Embryonic facial prominence (tissue), 1 donor: ENCODE measurements around the gene SLC31A1.
"Not testable (repeated sequence)": the region's sequence is repeated elsewhere in the genome, so short reads cannot be mapped to it uniquely, and the experiment has no call there.

Experiments used
- DNase-seq: peaks from one replicate; pipeline ENCODE4 v3.0.0-alpha.2; 2016; ENCODE audit errors: extremely low spot score

Gene SLC31A1

DNA sequence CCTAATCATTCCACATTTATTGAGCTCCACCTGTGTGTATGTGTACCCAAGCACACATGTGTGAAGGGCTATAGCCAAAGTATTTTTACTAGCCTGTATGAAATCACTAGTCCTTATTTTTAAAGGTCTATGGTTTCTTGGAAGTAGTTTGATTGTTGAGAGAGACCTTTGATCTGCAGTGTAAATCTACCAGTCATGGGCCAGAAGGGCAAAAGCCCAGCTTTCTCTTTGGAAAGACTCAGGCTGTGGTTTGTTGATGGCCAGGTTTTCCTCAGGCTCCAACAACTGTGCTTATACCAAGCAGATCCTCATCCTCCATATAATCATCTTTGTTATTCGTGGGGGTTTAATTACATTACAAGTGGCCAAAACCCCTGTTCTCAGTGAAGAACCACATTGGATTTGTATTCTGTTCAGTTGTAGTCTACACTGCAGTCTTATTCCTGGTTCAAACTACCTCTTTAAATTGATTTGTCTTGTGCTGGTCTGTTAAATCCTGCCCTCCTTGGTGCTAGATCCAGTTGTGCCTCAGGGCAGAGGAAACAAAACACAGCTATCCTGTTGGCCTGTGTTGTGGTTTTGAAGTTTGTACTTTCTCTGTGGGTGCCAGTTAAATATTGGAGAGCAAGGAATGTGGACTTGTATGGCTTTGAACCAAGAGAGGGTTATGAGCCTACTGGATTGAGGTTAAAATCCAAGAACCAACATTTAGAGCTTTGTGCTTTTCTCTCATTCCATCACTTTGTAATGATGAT lies 40.8 kb downstream of the SLC31A1 start:
- no peak for DNase-seq

DNA sequence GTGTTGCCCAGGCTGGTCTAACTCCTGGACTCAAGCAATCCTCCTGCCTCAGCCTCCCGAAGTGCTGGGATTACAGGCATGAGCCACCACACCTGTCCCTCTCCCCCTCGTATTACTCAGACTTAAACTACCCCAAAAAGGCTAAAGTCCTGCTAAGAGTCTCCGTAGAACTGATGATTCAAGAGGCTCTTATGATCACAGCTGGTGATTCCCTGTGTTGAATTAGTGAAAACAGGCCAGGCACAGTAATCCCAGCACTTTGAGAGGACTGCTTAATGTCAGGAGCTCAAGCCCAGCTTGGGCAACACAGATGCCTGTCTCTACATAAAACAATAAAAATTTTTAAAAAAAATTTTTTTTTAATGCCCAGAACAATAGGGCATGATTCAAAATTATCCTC lies 44.8 kb downstream of the SLC31A1 start:
- DNase-seq, result no peak

DNA sequence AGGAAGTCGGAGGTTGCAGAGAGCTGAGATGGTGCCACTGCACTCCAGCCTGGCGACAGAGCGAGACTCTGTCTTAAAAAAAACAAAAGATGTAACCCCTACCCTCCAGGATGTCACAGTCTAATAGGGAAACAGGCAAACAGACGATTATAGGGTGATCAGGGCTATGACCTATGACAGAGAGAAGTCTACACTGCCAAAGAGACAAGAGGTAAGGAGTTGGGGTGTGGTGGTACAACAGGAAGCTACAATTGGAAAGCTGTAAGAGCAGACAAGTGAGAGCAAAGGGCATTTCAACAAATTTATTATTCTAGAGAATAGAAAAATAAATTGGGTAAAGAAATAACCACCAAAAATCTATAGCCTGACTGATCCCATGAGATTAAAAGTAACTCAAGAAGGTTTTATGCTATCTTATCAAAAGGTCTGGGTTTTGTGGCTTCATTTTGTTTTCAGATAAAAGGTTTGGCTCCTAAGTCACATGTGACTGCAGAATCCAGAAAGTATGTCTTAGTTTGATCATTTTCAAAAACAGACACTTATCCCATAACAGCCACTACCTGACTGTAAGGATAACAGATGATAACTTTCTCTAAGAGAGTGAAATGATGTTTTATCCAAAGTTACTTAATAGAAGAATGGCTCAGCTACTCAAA lies 46.7 kb downstream of the SLC31A1 start:
- no peak for DNase-seq

DNA sequence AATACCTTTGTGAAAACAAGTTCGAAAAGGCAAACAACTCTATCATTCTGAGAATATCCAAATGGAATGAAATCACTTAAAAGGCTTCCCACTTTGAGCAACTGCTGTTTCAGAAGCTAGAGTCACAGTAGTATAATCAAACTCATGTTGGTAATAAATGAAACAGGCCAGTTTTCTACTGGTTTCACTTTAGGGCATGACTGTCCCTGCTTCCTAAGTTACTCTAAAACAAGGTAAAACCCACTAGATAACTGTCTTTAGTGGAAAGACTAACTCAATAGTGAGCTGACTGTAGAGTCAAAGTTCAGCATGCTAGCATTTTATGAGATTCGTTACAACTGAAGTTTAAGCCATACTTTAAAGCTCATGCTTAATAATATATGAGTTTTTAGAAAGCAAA lies 48.0 kb downstream of the SLC31A1 start:
- DNase-seq, result no peak

DNA sequence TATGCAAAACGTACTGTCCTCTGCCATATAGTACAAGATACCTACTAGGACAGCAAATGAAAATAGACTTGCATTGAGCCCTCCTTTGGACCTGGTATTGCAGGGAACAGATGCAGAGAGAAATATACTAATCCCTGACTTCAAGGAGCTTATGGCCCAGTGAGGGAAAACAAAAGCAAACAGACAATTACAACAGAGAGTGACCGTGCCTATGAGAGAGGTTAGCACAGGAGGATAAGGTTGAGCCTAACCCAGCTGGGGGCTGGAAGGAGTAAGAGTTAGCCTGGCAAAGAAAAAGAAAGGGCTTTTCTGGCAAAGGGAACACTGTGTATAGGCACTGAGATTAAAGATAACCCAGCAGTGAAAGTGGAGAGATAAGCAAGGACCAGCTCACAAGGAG lies 48.5 kb downstream of the SLC31A1 start:
- DNase-seq, result no peak

DNA sequence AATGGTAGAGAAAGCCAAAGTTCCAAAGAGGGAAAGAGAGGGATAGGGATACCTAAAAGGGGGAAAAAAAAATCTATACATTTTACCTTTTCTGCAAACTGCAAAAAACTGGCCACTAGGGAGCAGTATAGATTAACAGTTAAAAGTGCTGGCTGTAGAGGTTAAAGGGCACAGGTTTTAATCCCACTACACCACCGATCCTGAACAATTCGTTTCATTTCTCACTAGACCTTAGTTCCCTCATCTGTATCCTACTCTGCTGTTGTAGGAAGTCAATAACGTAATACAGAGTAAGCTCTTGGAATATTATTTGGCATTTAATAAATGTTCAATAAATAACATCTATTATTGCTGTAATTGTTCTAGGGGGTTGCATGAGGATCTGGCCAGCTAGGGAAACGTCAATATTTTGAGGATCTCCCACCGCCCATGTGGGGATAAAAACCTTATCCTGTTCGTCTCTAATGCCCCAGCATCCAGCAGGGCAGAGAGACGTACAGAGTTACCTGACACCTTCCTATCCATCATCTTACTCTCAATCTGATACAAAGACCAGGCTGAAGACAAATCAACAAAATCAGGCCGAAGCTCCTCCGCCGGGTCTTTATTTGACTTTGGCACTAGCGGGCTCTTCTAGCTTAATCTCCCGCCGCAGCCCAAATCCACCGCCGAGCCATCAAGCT lies 53.3 kb downstream of the SLC31A1 start:
- peak; percentile 66 for DNase-seq

DNA sequence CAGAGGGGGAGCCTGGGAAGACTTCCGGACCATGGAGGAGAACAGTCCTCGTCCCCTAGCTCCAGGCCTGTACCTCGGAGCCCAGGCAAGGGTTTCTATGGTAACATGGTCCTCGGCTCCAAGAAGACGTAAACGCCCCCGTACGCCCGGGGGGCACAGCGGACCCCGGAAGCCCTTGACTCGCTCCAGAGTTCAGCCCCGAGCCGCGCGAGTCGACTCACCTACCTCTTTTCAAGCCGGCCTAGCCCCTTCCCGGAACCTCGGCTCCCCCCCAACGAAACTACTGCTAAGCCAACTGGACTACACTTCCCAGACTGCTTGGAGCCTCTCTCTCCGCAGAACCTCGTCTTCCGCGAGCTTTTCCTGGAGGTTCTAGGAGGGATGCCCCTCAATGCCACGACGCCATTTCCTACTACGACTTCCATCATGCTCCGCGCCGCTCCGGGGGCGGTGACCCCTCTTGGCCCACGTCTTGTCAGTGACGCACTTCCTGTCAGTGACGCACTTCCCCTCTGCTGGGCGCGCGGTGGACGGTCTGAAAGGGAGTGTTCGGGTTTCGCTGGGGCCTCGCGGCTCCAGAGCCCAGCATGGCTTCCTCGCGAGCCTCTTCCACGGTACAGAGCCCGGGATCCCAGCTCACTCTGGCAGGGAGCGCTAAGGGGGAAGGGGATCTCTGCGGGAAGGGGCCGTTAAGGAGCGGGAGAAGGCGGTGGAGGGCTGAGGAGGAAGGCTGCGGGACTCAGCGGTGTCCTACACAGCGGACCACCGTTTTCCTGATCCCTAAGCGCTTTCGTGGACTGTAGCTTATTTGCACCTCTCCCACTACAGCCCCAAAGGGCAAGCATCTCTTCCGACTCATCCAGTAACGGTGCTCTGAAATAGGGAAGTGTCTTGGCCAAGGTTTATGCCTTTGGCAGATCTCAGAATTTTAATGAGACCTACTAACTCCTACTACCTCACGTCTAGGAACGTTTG lies 54.1 kb downstream of the SLC31A1 start, which contains the start of the genes CDC26 and PRPF4:
Gene CDC26, minus strand, starts transcription at position 416 of the 975 bp plus-strand sequence. CDS start 3,065 bp downstream, outside the sequence.
Gene PRPF4, plus strand, starts transcription at position 502 of the 975 bp plus-strand sequence. Its CDS starts 86 bp downstream, at position 588.
- peak; percentile 99 for DNase-seq

DNA sequence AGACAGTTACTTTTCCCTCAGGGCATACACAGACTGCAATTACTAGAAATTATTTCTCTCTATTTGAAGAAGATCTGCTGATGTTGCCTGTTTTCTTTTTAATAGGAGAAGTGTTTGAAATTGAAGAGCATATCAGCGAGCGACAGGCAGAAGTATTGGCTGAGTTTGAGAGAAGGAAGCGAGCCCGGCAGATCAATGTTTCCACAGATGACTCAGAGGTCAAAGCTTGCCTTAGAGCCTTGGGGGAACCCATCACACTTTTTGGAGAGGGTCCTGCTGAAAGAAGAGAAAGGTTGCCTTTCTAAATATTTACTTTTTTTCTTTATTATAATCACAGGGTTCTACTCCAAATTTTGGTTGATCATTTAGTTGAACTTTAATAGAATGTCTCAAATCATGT lies 57.5 kb downstream of the SLC31A1 start:
- no peak for DNase-seq

DNA sequence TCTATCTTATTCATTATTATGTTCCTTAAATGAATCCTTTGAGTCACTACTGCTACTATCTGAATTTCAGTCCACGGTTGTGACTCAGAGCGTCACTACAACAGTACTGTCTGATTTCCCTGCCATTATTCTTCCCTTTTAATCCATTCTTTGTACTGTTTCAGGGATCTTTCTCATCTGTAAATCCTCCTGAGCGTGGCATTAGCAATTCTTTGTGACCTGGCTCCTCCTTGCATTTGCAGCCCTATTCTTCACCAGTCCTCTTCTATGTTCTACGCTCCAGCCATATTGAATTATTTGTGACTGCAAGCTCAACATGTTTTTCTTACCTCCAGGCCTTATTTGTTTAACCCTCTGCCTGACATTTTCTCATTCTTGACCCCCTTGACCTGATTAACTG lies 60.0 kb downstream of the SLC31A1 start:
- no peak for DNase-seq

DNA sequence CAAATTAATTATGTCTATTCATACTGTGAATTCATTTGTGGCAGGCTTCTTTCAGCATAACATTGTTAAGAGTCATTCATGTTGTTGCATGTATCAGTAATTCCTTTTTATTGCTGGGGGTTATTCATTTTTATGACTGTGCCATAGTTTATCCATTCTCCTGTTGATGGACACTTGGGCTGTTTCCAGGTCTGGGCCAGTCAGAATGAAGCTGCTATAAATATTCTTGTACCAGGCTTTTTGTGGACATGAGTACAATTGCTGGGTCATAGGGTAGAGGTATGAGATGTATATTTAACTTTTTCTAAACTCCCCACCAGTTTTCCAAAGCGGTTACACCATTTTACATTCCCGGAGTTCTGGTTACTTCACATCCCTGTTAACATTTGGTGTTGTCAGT lies 67.7 kb downstream of the SLC31A1 start:
- DNase-seq, result no peak

DNA sequence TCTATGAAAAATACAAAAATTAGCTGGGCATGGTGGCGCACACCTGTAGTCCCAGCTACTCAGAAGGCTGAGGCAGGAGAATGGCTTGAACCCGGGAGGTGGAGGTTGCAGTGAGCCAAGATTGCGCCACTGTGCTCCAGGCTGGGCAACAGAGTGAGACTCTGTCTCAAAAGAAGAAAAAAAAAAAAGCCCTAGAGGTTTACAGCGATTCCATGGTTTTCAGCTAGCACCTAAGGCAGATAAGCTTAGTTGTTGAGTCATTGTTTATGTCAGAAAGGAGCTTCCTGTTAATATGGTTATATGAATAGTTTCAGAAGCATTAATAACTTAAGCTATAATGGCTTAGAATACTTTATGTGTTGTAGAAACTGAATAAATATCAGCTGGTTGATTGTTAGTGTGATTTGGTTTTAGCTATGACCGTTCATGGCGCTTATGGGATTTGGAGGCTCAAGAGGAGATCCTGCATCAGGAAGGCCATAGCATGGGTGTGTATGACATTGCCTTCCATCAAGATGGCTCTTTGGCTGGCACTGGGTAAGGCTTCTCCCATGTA lies 68.8 kb downstream of the SLC31A1 start:
- no peak for DNase-seq

DNA sequence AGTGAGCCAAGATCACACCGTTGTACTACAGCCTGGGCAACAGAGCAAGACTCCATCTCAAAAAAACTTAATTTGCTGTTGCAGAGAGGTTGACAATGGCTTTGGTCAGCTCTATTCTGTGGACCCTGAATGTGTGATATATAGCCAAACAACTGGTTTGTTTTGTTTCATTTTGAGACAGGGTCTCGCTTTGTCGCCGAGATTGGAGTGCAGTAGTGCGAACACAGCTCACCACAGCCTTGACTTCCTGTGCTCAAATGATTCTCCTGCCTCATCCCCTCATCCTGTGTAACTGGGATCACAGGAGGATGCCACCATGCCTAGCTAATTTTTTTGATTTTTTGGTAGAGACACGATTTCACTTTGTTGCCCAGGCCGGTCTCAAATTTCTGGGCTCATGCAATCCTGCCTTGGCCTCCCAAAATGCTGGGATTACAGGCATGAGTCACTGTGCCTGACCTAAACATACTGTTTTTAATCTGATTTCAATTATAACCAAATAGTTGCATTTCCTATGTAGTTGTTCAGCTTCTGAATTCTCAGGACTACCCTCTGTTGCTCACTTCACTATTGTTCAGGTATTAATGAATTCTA lies 72.0 kb downstream of the SLC31A1 start:
- DNase-seq, result no peak

DNA sequence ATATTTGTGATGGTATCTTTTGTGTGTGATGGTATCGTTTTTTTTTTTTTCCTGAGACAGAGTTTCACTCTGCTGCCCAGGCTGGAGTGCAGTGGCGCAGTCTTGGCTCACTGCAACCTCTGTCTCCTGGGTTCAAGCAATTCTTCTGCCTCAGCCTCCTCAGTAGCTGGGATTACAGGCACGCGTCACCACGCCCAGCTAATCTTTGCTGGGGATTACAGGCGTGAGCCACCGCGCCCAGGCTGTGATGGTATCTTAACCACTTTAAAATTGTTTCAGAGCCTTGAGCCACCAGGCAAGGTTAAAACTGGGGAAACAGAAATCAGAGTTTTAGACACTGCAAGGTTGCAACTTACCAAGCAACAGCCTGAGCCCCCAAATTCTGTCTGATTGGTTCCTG lies 74.9 kb downstream of the SLC31A1 start:
- DNase-seq, result not testable (repeated sequence)

DNA sequence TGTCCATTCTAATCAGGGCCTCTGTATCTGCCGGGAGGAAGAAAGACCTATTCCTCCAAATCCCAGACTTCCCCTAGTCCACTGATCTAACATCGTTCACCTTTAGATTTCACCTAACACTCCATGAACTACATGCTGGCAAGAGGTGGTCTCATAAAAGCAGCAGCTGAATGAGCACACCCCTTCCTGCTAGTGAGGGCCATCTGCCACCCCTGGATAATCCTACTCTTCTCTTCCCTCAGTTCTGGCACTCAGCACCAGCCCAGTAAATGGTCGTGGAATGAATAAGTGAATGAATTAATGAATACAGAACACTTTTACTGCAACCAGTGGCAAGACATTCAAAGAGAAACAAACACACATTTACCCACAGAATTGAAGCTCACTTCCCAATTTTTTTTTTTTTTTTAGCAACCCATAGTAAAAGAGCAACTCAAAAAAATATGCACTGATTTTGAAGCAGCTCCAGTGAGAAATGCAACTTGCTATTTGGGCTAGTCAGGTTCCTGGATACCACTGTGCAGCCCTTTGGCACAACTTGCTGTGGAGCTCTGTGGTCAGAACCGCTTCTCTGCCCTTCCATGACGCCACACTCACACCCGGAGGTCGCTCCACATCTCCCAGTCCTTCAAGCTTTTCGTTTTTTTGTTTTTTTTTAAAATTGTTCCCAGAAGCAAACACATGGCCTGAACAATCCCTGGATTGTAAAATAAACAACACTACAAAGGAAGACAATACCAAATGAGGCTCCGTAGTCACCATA lies 75.6 kb downstream of the SLC31A1 start:
- no peak for DNase-seq

DNA sequence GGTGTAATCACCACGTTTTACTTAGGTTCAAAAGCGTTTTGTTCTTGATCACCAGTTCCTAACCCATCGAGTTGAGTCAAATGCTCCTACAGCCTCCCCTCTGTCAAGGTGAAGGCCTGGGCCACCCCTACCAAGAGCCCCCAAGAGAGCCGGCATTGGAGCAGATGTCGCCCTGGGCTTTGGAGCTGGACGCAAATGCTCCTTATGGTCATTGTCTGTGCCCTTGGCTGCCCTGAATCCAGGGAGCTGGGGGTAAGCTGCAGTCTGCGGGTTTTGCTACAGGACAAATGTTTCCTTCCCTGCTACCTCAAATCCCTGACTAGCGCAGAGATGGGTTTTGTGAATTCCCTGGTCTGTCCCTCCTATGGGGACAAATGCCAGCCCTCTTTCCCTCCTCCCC lies 77.0 kb downstream of the SLC31A1 start:
- no peak for DNase-seq

DNA sequence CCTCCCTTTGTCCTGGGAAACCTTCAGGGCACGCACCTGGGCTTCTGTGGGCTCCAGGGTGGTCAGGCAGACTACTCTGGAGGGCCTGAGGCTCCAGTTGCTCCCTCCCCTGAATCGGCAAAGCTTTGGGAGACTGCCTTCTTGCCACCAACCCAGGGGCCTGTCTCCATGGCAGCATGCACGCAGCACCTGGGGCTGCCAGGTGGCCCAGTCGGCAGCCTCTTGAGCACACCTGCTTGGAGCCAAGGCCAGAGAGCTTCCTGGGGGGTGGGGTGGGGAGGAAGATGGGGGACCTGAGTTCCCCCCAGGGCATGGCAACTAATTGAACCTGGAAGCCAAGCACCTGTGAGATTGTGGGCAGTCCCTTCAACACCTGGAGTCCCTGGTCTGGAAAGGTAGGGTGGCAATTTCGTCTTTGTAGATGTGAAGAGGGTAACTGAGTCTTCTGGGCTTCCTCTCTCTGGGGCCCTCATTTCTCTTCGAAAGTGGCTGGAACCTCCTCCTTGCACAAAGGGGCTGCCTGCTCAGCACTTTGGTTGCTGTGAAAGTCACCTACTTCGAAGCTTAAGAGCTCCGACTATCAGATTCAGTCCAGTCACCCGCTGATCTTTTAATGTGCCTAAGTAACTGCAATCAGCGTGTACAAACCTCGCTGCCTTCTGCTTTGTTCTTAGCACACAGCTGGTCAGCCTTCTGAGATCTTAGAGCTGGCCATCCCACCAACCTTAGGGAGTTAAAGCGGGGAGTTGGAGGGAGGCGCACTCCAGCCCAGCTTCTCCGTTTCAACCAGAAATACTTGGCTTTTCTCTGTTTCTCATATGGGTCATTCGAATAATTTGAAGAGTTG lies 77.8 kb downstream of the SLC31A1 start:
- DNase-seq, result no peak

DNA sequence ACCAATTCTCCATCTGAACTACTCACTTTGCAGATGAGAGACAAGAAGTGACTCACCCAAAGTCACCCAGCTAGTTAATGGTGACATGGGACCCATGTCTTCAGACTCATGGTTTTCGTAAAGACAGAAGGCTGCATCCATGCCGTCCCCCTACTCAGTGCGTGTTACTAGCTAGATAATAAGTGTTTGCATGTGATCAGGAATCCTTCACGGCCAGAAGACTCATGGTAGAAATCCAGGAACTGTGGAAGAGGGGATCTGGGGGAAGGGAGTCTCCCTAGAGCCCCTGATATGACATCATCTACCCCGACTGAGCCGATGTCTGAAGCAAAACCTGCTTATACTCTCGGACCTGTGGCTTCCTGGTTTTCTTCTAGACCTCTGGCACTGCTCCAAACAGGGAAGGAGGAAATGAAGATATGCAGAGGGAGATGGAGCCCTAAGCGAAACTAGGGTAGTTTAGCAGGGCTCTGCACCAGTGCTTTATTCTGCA lies 78.5 kb downstream of the SLC31A1 start:
- no peak for DNase-seq

DNA sequence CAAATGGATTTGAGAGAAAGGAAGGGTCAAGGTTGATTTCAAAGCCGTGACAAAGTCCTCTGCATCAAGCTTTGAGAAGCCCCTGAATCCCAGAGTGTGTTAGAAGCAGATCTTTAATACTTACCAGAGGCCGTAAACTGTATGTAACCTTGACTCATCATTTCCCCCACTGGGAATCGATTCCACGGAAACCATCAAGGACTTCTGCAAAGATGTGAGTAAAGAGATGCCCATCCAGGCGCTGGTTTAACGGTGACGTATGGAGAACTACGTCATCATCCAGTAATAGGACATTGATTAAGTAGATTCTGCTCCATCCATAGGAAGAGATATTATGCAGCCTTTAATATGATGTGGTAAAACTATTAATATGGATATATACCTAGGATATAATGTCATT lies 80.2 kb downstream of the SLC31A1 start:
- no peak for DNase-seq
